Lower lobe of right lung (tissue), 2 donors: Measurements from ENCODE around the gene JAKMIP1. TPM values are rescaled to one million over a fixed set of nuclear protein-coding genes. Genes with fewer than 3 reads are reported as not detected.

Source experiments
- ATAC-seq, 2 donors: fragments of 200-7000 bp; cut with Tn5 transposase; one replicate each; pipeline ENCODE4 v1.9.1; 2020 to 2022; ENCODE audit warnings: mild to moderate bottlenecking in 2 of 2, moderate library complexity in 2 of 2
- DNase-seq: peaks from one replicate; pipeline ENCODE4 v3.0.0-alpha.2; 2020
- H3K27ac ChIP-seq: fragments of 200-600 bp; one replicate; pipeline ENCODE4 v1.8.0; 2022
- H3K27me3 ChIP-seq: fragments of 200-600 bp; one replicate; pipeline ENCODE4 v1.8.0; 2022; ENCODE audit warnings: low read depth
- H3K36me3 ChIP-seq: fragments of 200-600 bp; one replicate; pipeline ENCODE4 v1.8.0; 2022; ENCODE audit warnings: mild to moderate bottlenecking
- H3K4me1 ChIP-seq: fragments of 200-600 bp; one replicate; pipeline ENCODE4 v1.8.0; 2022
- H3K4me3 ChIP-seq: fragments of 200-600 bp; one replicate; pipeline ENCODE4 v1.8.0; 2022; ENCODE audit warnings: mild to moderate bottlenecking
- H3K9me3 ChIP-seq: fragments of 200-600 bp; one replicate; pipeline ENCODE4 v1.8.0; 2022
- intact Hi-C: fragments of 100-400 bp; cut with DNase I; formaldehyde crosslinking; loops from one replicate; pipeline ENCODE4 v1.11.0; 2022
- total RNA-seq: library from RNA; stranded (reverse); fragmentation: NEBNext Ultra II Directional; extraction: Animal tissue kit (Norgen Biotek cat#: 25700); gene quantifications from one replicate; pipeline ENCODE4 v1.2.1, GENCODE V29; 2021
- TF ChIP-seq, protein P1 (sequence below): fragments of 200-600 bp; IDR thresholded peaks from one replicate; pipeline ENCODE4 v1.8.0; 2022; ENCODE audit warnings: antibody characterized with exemption, mild to moderate bottlenecking
- donor health status: DM: no; HTN: yes; CAD: no; lungs with severe emphysema.

The JAKMIP1 gene
- total RNA-seq, 1 donor from 2014 or later = 0.65 TPM

DNA sequence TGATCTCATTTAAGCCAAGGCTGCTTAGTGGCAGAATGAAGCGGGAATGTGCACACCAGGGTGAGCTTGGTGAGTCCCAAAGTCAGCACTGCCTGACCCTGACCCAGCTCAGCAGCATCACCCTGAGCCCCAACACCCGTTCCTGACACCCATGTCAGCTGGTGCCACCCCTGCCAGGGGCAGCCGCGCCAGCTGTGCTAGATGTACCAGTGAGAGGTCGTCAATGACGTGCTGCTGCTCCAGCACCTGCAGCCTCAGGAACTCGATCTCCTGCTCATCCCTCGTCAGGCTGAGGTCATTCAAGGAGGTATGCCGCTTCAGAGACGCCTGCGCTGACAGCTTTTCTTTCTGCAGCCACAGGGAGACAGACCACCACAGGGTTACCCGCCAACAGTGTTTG is 120.4 kb downstream of the JAKMIP1 start:
- TF ChIP-seq, protein P1, sequence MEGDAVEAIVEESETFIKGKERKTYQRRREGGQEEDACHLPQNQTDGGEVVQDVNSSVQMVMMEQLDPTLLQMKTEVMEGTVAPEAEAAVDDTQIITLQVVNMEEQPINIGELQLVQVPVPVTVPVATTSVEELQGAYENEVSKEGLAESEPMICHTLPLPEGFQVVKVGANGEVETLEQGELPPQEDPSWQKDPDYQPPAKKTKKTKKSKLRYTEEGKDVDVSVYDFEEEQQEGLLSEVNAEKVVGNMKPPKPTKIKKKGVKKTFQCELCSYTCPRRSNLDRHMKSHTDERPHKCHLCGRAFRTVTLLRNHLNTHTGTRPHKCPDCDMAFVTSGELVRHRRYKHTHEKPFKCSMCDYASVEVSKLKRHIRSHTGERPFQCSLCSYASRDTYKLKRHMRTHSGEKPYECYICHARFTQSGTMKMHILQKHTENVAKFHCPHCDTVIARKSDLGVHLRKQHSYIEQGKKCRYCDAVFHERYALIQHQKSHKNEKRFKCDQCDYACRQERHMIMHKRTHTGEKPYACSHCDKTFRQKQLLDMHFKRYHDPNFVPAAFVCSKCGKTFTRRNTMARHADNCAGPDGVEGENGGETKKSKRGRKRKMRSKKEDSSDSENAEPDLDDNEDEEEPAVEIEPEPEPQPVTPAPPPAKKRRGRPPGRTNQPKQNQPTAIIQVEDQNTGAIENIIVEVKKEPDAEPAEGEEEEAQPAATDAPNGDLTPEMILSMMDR = no peak
- Histone ChIP-seq H3K9me3 (no peaks in the 10 kb centered on the region), H3K27me3 (no peaks in the 10 kb centered on the region), H3K4me1 (no peaks in the 10 kb centered on the region), H3K27ac (no peak overlapping the region), H3K4me3 (no peak overlapping the region), H3K36me3 (no peaks in the 10 kb centered on the region)
- DNase-seq = no peak
- peak in 1 of 2 donors; percentile 17 for ATAC-seq
- intact Hi-C loops = no loop called here

DNA sequence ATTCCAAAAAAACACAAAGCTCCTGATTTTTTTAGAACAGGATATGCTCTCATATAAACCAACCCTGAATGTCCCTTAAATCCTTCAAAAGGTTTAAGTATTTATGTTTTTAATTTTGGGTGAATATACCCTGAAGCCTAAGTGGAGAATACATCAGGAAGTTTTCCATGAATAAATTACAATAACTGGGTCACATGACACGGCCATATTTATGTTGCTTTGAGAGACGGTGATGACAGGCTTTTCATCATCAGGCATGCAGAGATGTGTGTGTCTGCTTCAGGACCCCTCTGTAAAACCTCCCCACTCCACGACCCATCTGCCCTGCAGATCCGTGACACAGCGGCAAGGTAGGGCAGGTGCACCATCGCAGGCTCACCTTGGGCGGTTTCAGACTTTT is 121.8 kb downstream of the JAKMIP1 start:
- no peaks in the 10 kb centered on the region for H3K9me3 ChIP-seq
- H3K27ac ChIP-seq = no peak overlapping the region
- H3K4me3 ChIP-seq = no peak overlapping the region
- TF ChIP-seq, protein P1 = no peak
- no peak for DNase-seq
- ATAC-seq = no peak
- no peaks in the 10 kb centered on the region for H3K27me3 ChIP-seq
- H3K4me1 ChIP-seq = no peaks in the 10 kb centered on the region
- no peaks in the 10 kb centered on the region for H3K36me3 ChIP-seq
- intact Hi-C loops = no loop called here

DNA sequence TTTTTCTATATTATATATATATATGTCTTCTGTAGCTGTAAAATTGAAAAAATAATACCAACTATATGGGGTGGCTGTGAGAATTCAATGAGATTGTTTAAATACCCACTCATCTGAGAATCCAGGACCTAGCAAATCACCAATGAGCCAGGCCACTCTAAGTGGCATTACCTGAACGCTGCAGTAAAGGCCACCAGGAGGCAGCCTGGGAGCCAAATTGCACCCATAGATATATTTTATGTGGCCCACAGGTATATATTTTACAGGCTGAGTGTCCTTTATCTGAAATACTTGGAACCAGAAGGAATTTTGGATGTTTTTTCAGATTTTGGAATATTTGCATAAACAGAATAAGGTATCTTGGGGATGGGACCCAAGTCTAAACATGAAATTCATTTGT is 124.0 kb downstream of the JAKMIP1 start:
- DNase-seq = no peak
- Histone ChIP-seq H3K4me3 (no peak overlapping the region), H3K27me3 (peaks cover 2% of the 10 kb centered on the region), H3K27ac (no peak overlapping the region), H3K4me1 (no peaks in the 10 kb centered on the region), H3K9me3 (no peaks in the 10 kb centered on the region), H3K36me3 (no peaks in the 10 kb centered on the region)
- intact Hi-C loops = no loop called here
- no peak for ATAC-seq
- TF ChIP-seq, protein P1 = no peak

DNA sequence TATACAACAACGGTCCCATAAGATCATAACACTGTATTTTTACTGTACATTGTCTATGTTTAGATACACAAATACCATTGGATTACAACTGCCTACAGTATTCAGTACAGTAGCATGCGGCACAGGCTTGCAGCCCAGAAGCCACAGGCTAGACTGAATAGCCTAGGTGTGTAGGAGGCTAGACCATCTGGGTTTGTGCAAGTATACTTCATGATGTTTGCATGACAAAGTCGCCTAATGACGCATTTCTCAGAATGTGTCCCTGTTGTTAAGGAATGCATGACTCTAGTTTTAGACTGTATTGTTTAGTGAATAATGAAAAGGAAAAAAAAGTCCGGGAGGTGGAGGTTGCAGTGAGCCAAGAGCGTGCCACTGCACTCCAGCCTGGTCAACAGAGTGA is 125.6 kb downstream of the JAKMIP1 start:
- TF ChIP-seq, protein P1 = no peak
- DNase-seq (no peak), ATAC-seq (no peak)
- Histone ChIP-seq H3K4me3 (no peak overlapping the region), H3K27me3 (peaks cover 4% of the 10 kb centered on the region), H3K27ac (no peak overlapping the region), H3K9me3 (no peaks in the 10 kb centered on the region), H3K4me1 (no peaks in the 10 kb centered on the region), H3K36me3 (no peaks in the 10 kb centered on the region)
- intact Hi-C loops = no loop called here

DNA sequence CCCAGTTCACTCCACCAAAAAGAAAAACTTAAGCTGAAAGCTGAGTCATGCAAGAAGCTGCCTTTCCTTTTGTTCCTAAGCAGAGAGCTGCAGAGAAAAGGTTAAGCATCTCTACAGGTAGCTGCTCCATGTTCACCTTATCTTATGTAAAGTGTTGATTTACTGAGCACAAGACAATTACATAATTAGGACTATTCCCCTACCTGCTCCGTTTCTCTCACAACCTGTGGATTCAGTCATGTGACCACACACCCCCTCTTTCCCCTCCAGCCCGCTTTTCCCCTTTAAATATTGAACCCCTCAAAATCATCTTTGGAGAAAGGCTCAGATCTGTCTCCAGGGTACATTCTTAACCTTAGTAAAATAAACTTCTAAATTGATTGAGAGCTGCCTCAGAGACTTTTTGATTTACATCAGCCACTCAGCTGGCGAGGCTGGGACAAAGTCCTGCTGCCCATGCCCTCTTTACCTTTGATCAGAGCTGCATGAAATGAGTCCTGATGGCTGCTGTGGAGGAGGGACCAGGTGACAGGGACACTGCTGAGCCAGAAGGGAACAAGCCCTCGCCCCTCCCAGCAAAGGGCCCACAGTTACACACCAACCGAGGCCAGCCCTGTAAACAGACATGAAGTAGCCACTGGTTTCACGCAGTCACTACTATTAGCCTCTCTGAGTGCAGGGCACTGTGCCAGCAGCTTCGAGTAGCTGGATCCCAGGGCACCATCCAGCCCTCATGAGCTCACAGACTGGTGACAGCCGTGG is 128.2 kb downstream of the JAKMIP1 start:
- TF ChIP-seq, protein P1 = no peak
- no peak overlapping the region for H3K27ac ChIP-seq
- peak; percentile 57 to 64 for ATAC-seq
- peak; percentile 66 for DNase-seq
- H3K27me3 ChIP-seq = peaks cover 10% of the 10 kb centered on the region
- no peaks in the 10 kb centered on the region for H3K36me3 ChIP-seq
- intact Hi-C loops = no loop called here
- no peaks in the 10 kb centered on the region for H3K9me3 ChIP-seq
- H3K4me3 ChIP-seq = no peak overlapping the region
- no peaks in the 10 kb centered on the region for H3K4me1 ChIP-seq
